H9 (cell line): ENCODE measurements around the gene TDRD9. TPM values are rescaled to one million over a fixed set of nuclear protein-coding genes. Genes with fewer than 3 reads are reported as not detected.

ENCODE experiments used
- DNase-seq: peaks from one replicate; pipeline ENCODE4 v3.0.0-alpha.2; 2017
- H2AFZ ChIP-seq: one replicate; pipeline ENCODE4 v1.6.1; 2013; ENCODE audit warnings: mild to moderate bottlenecking, low read length, control low read depth, moderate library complexity
- H2AK5ac ChIP-seq: 2 replicates; pipeline ENCODE4 v1.6.1; 2013; ENCODE audit warnings: low read length, control low read depth, mixed read lengths; ENCODE audit not compliant: insufficient read length
- H2BK120ac ChIP-seq: one replicate; pipeline ENCODE4 v1.6.1; 2013; ENCODE audit warnings: low read depth, mild to moderate bottlenecking, low read length, control low read depth, inconsistent platforms; ENCODE audit not compliant: poor library complexity, severe bottlenecking
- H2BK12ac ChIP-seq: 2 replicates; pipeline ENCODE4 v1.6.1; 2013; ENCODE audit warnings: low read length, control low read depth, mixed read lengths, low read depth; ENCODE audit not compliant: insufficient read length
- H2BK15ac ChIP-seq: 2 replicates; pipeline ENCODE4 v1.6.1; 2013; ENCODE audit warnings: low read depth, low read length, control low read depth
- H2BK20ac ChIP-seq: one replicate; pipeline ENCODE4 v1.6.1; 2013; ENCODE audit warnings: low read depth, mild to moderate bottlenecking, low read length, control low read depth, inconsistent platforms; ENCODE audit not compliant: poor library complexity, severe bottlenecking
- H2BK5ac ChIP-seq: 2 replicates; pipeline ENCODE4 v1.6.1; 2013; ENCODE audit warnings: low read length, control low read depth, mixed read lengths; ENCODE audit not compliant: insufficient read length
- H3K14ac ChIP-seq: 2 replicates; pipeline ENCODE4 v1.6.1; 2013; ENCODE audit warnings: low read length, control low read depth; ENCODE audit not compliant: insufficient read depth
- H3K18ac ChIP-seq: 2 replicates; pipeline ENCODE4 v1.6.1; 2013; ENCODE audit warnings: low read depth, mild to moderate bottlenecking, mixed read lengths, low read length, control low read depth; ENCODE audit not compliant: insufficient read length
- H3K23ac ChIP-seq: 2 replicates; pipeline ENCODE4 v1.6.1; 2013; ENCODE audit warnings: low read length, control low read depth, mixed read lengths, low read depth; ENCODE audit not compliant: insufficient read length
- H3K23me2 ChIP-seq: 2 replicates; pipeline ENCODE4 v1.6.1; 2013; ENCODE audit warnings: low read depth, mild to moderate bottlenecking, mixed read lengths, low read length, control low read depth; ENCODE audit not compliant: insufficient read length, poor library complexity, severe bottlenecking
- H3K27ac ChIP-seq: 2 replicates; pipeline ENCODE4 v1.5.1; 2013; ENCODE audit warnings: low read length, control low read depth, mixed read lengths, low read depth; ENCODE audit not compliant: insufficient read length
- H3K27me3 ChIP-seq: 2 replicates; pipeline ENCODE4 v1.6.1; 2013; ENCODE audit warnings: low read length, control low read depth, inconsistent platforms; ENCODE audit not compliant: insufficient read depth
- H3K4ac ChIP-seq: 2 replicates; pipeline ENCODE4 v1.6.1; 2013; ENCODE audit warnings: low read depth, mild to moderate bottlenecking, control low read depth, inconsistent platforms, low read length, moderate library complexity
- H3K4me1 ChIP-seq: 2 replicates; pipeline ENCODE4 v1.6.1; 2013; ENCODE audit warnings: low read length, control low read depth, inconsistent platforms; ENCODE audit not compliant: insufficient read depth
- H3K4me2 ChIP-seq: 2 replicates; pipeline ENCODE4 v1.6.1; 2013; ENCODE audit warnings: low read length, control low read depth, mixed read lengths; ENCODE audit not compliant: insufficient read length, insufficient read depth
- H3K56ac ChIP-seq: 2 replicates; pipeline ENCODE4 v1.6.1; 2013; ENCODE audit warnings: low read depth, mild to moderate bottlenecking, mixed read lengths, low read length, control low read depth; ENCODE audit not compliant: insufficient read length
- H3K79me1 ChIP-seq: 2 replicates; pipeline ENCODE4 v1.6.1; 2013; ENCODE audit warnings: low read depth, mild to moderate bottlenecking, moderate library complexity, low read length, control low read depth, inconsistent platforms; ENCODE audit not compliant: insufficient read depth, poor library complexity, severe bottlenecking
- H3K79me2 ChIP-seq: 2 replicates; pipeline ENCODE4 v1.6.1; 2013; ENCODE audit warnings: low read length, control low read depth, inconsistent platforms; ENCODE audit not compliant: insufficient read depth
- H3K9ac ChIP-seq: 2 replicates; pipeline ENCODE4 v1.6.1; 2013; ENCODE audit warnings: low read length, control low read depth, mixed read lengths; ENCODE audit not compliant: insufficient read length; ENCODE audit errors: extremely low read depth
- H3K9me3 ChIP-seq: one replicate; pipeline ENCODE4 v1.6.1; 2013; ENCODE audit warnings: low read depth, low read length, inconsistent platforms; ENCODE audit not compliant: control insufficient read depth
- H3T11ph ChIP-seq: one replicate; pipeline ENCODE4 v1.6.1; 2013; ENCODE audit warnings: mild to moderate bottlenecking, low read length, control low read depth, inconsistent platforms
- H4K20me1 ChIP-seq: one replicate; pipeline ENCODE4 v1.6.1; 2013; ENCODE audit not compliant: control insufficient read depth, insufficient read length, insufficient read depth
- H4K5ac ChIP-seq: 2 replicates; pipeline ENCODE4 v1.6.1; 2013; ENCODE audit warnings: low read depth, mild to moderate bottlenecking, mixed read lengths, low read length, control low read depth; ENCODE audit not compliant: insufficient read length
- H4K8ac ChIP-seq: replicated peaks from 2 replicates; pipeline ENCODE4 v1.6.1; 2013; ENCODE audit warnings: low read length, control low read depth, mixed read lengths, low read depth; ENCODE audit not compliant: insufficient read length
- H4K91ac ChIP-seq: 2 replicates; pipeline ENCODE4 v1.6.1; 2013; ENCODE audit warnings: low read depth, mild to moderate bottlenecking, moderate library complexity, mixed read lengths, low read length, control low read depth; ENCODE audit not compliant: insufficient read length
- H3K27ac Mint-ChIP-seq, 3 experiments: 2 replicates in 2 of 3; 3 replicates in 1 of 3; pipeline ENCODE4 v1.8.0; 2020 to 2021; ENCODE audit warnings: mixed read lengths in 3 of 3, mild to moderate bottlenecking in 1 of 3, moderate library complexity in 1 of 3
- H3K27me3 Mint-ChIP-seq: 2 replicates; pipeline ENCODE4 v1.8.0; 2021; ENCODE audit warnings: low read depth, mild to moderate bottlenecking, moderate library complexity, mixed read lengths
- H3K36me3 Mint-ChIP-seq, 3 experiments: 2 replicates in 2 of 3; 3 replicates in 1 of 3; pipeline ENCODE4 v1.8.0; 2020 to 2021; ENCODE audit warnings: low read depth in 3 of 3, mixed read lengths in 3 of 3; ENCODE audit not compliant: insufficient read depth in 1 of 3
- H3K4me1 Mint-ChIP-seq, 2 experiments: 2 replicates each; pipeline ENCODE4 v1.8.0; 2020; ENCODE audit warnings: mixed read lengths in 2 of 2
- H3K4me3 Mint-ChIP-seq, 2 experiments: 2 replicates in 1 of 2; 3 replicates in 1 of 2; pipeline ENCODE4 v1.8.0; 2020 to 2021; ENCODE audit warnings: mild to moderate bottlenecking in 2 of 2, mixed read lengths in 2 of 2, moderate library complexity in 1 of 2
- H3K9me3 Mint-ChIP-seq, 2 experiments: 2 replicates in 1 of 2; 3 replicates in 1 of 2; pipeline ENCODE4 v1.8.0; 2020; ENCODE audit warnings: mild to moderate bottlenecking in 2 of 2, mixed read lengths in 2 of 2, moderate library complexity in 1 of 2
- CTCF ChIP-seq: fragments of 200-600 bp; sonication (generic); conservative IDR thresholded peaks from 3 replicates; pipeline ENCODE4 v1.8.0; 2021; ENCODE audit warnings: antibody characterized with exemption, mild to moderate bottlenecking
- WGBS: extraction: QIAGEN DNeasy Blood & Tissue Kit; methylation state at CpG from one replicate; pipeline ENCODE4 v1.1.7; 2013; ENCODE audit warnings: missing lambda C conversion rate, low lambda C conversion rate, mixed read lengths; ENCODE audit not compliant: insufficient read length; ENCODE audit errors: extremely low coverage; 5-methylcytosine and 5-hydroxymethylcytosine counted together
- total RNA-seq: library from RNA; stranded (reverse); gene quantifications from 2 replicates; pipeline ENCODE4 v1.2.1, GENCODE V29; 2021

TDRD9 gene
- total RNA-seq, 1 experiment from 2014 or later = not detected

- Histone ChIP-seq H2BK20ac (no peak overlapping the region), H3K4me2 (no peak overlapping the region), H3K23me2 (no peaks in the 10 kb centered on the region), H4K20me1 (no peaks in the 10 kb centered on the region), H4K5ac (no peak overlapping the region), H3K79me2 (no peaks in the 10 kb centered on the region), H2BK5ac (no peak overlapping the region), H3K4me1 (no peaks in the 10 kb centered on the region), H2BK12ac (no peak overlapping the region), H2BK120ac (no peak overlapping the region), H2AFZ (no peak overlapping the region), H4K8ac (no peak overlapping the region), H3K79me1 (no peaks in the 10 kb centered on the region), H3K27ac (no peak overlapping the region), H4K91ac (no peak overlapping the region), H3K18ac (no peak overlapping the region), H2AK5ac (no peak overlapping the region), H3K9ac (no peak overlapping the region), H3K4ac (no peak overlapping the region), H3K56ac (no peak overlapping the region), H3T11ph (no peak overlapping the region), H2BK15ac (no peak overlapping the region), H3K27me3 (no peaks in the 10 kb centered on the region), H3K9me3 (no peaks in the 10 kb centered on the region), H3K14ac (no peak overlapping the region), H3K23ac (no peak overlapping the region)
- Mint-ChIP-seq H3K4me1 (peaks cover 4 to 6% of the 10 kb centered on the region in 2 experiments; a peak in 2 of 4 replicates), H3K27ac (no peak overlapping the region), H3K4me3 (no peak overlapping the region), H3K27me3 (peaks cover 13% of the 10 kb centered on the region), H3K9me3 (no peaks in the 10 kb centered on the region), H3K36me3 (no peaks in the 10 kb centered on the region)
- TF ChIP-seq CTCF = no peak
- no CpG with 5 or more reads among the region's 5 CpGs for WGBS
- DNase-seq = no peak
Measured at GRCh38 chr14:104031384-104031783, 103.1 kb downstream of the TDRD9 start.
